ENCODE data around the gene FMNL2.

The FMNL2 gene

DNA sequence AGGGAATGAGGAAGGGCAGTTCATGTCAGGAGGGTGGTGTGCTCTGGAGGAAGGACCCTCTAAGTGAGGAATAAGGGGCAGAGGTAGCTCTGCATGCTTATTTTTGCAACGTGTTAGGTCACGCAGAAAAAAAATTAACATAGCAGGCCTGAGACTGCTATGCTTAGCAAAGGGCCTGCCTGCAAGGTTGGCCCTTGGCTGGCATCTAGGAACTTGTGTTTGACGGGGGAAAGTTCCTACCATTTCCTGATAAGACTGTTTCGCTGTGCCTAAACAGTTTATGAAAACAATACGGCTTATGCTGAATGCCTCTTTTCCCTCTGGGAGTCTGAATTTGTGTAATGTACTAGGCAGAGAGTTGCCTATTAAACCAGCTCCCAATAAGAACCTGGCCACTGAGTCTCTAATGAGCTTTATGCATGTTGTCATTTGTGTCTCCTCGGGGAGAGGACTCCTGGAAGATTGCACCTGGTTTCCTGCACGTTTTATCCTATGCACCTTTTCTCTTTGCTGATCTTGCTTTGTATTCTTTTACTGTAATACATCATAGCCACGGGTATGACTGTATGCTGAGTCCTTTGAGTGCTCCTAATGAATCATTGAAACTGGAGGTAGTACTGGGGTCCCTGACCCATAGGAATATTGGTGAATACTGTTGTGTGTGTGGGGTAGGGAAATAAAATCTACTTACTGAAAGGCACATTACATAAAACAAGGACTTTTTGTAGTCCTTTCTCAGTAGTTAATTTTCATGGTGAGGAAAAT is 213.3 kb downstream of the FMNL2 start:
- intact Hi-C loops (cut with DNase I), result no loop called here
- no peak for DNase-seq

DNA sequence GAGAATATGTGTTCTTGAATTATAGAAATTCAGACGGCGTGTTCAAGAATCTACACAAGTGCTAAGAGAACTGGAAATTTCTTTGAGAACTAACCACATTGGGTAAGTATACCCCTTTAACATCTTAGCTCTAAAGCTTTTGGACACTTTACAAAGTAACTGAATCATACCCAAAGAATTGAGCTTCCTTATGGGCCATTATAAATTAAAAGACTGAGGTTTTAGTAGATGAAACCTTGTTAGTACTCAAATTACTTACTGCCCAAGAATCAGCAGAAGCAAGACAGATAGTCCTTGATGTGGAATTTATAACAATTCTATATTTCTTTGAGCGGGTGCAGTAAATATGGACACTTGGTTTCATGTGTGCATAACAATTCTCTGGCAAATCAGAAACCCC is 214.0 kb downstream of the FMNL2 start:
- intact Hi-C loops (cut with DNase I), result no loop called here
- DNase-seq, result no peak

DNA sequence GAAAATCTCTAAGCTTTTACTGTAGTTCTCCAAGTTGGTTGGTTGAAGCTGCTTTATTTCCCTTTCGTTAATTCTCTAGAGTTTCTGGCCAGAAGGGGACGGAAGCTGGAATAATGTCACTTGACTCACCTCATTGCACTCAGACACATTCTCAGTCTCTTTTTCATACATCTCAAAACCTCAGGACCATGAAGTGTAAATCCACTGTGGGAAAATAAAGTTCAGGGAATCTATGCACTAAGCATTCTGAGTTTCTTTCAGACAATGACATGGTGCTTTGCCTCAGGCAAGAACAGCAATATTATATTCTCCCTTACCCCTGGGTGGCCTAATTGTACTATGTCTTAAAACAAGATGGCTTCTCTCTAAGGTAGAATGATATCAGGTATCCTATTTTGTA is 214.4 kb downstream of the FMNL2 start:
- intact Hi-C loops (cut with DNase I), result no loop called here
- no peak for DNase-seq

- DNase-seq, result no peak
- intact Hi-C loops (cut with DNase I), result no loop called here
These were observed 215.4 kb downstream of the FMNL2 start for GRCh38 chr2:152550386-152550785.

GRCh38 chr2:152552888-152553287 is 217.9 kb downstream of the FMNL2 start:
- intact Hi-C loops (cut with DNase I), result no loop called here

DNA sequence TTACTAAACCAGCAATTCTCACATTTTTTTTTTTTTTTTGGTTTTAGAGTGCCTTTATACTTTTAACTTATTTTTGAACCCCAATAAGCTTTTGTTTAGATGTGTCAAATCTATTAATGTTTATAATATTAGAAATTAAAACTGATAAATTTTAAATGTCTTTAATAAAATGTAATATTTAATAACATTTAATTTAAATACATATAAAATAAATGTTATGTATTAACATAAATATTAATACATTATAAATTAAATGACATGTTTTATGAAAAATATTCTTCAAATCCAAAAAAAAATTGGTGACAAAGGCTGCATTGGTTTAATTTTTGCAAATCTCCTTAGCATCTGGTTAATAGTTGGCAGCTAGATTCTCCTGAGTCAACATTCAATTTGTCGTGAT is 218.5 kb downstream of the FMNL2 start:
- DNase-seq, result no peak
- intact Hi-C loops (cut with DNase I), result no loop called here

More at GRCh38 chr2:152552888-152553287, 217.9 kb downstream of the FMNL2 start:
- no peak for DNase-seq

- DNase-seq, result no peak
- intact Hi-C loops (cut with DNase I), result no loop called here
These were observed 220.1 kb downstream of the FMNL2 start for GRCh38 chr2:152555048-152555447.

GRCh38 chr2:152556506-152556905 is 221.5 kb downstream of the FMNL2 start:
- DNase-seq, result no peak
- intact Hi-C loops (cut with DNase I), result no loop called here

DNA sequence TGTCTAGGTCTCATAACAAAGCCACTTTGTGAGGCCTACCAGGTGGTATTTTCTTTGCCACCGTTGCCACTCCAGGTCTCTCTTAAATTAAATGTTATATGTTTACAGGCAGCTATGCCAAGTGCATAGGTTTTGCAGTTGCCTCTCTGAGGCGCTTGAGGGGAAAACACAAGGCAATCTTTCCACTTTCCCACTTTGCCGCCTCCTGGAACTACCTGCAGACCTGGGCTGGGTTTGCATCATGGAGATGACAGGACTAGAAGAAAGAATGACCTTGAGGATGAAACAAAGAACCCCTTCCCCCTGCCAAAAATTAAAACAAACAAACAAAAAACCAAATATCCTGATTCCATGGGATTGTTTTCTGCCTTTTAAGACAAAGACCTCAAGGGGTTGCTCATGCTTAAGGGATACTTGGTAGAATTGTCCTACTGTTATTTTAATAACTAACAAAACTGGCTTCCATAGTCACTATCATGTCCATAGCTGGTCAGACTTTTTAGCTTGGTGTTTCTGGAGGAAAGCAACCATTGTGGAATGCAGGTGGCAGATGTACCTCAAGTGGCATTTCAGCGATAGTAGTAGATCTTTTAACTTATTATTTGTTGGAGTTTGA is 222.4 kb downstream of the FMNL2 start:
- DNase-seq, result no peak
- intact Hi-C loops (cut with DNase I), result no loop called here

DNA sequence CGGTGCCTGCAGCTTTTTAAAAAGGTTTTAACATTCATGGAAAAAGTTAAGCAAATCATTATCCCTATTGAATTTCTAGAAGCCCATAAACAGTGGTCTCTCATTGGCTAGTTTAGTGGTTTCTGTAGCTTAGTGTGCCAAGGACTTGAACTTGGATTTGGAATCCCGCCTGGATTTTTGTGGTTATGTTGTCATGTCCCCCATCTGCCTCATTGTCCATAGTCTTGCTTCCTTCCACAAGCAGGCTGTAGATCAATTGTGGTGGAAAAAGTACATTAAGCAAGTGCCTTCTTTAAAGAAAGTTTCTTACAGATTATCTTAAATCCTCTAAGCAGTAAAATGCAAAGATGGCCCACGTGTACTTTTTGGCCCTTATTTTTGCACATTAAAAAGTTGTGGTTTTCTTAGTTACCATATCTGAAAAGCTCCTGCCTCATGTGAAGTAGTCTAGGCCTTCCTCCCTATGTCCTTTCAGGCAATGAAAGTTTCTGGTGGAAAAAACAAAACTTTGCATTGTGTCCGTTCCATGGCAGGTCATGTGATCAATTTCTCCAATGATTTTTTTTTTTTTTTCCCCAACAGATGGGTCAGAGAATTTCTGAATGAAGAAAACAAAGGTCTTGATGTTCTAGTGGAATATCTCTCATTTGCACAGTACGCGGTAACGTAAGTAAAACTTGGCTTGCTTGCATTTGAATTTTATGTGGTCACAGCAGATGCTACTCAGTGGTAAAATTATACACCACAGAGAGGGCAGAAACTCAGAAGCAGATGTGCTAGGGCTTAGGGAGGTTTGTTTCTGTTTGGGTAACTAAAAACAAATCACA is 223.4 kb downstream of the FMNL2 start:
- intact Hi-C loops (cut with DNase I), result no loop called here
- DNase-seq, result peak in 2 of 42 donors; percentile 37 to 66

DNA sequence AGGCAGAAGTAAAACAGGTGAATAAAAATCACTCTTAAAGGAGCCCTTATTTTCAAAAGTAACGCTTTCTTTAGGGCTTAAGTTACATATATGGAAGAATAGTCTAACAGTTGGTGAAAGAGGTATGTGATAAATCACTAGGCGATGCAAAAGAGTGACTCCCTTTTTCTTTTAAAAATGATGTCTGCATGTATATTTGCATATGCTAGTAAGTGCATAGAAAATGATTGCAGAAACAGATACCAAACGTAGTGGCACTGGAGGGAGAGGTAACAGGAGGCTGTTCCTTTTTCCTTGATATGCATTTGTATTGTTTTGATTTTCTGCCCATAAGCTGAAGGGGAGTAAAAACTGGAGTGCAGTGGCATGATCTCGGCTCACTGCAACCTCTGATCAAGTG is 224.0 kb downstream of the FMNL2 start:
- no peak for DNase-seq
- intact Hi-C loops (cut with DNase I), result no loop called here

DNA sequence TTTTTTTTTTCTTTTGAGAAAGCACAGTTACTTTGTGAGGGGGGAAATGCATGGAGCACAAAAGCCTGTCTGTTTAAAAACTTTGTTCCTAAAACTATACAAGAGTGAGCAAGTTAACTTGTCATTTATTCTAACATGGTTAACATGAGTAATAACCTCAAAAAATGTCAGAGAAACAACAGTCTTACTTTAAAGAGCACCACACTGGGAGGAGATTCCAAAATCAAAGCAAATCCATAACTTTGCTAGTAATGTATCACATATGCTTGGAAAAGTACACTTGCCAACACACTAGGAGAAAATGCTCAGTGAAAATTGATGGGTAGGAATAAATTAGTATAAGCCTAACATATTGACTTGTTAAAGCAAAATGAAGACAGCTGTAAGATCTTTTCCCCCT is 225.2 kb downstream of the FMNL2 start:
- no peak for DNase-seq
- intact Hi-C loops (cut with DNase I), result loop anchor here (10.0 kb wide), 1 partner anchor 65 kb away; no protein-coding TSS in a partner anchor

DNA sequence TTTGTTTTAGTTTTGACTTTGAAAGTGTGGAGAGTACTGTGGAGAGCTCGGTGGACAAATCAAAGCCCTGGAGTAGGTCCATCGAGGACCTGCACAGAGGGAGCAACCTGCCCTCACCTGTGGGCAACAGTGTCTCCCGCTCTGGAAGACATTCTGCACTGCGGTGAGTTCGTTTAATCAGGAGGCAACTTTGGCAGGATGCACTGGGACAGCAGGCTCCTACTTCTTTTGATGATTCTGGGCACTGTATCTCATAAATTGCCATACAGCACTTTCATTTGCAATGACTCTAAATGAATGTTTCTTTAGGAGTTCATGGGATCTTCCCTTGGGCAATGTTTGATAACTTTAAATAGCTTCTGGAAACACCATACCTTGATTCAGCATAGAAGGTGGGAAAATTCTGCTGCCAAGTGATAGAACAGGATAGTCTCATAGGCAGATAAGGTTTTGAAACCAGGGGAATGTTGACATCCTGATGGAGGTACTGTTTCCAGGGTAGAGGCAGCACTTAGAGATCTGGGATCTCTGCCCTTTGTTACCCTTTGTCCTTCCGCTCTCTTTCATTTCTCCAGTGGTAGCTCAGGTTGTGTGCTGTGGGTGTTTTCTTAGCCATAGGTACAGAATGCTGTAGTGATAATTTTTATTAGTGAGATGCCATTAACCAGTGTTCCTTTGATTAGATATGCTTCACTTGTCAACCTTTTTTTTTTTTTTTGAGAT is 226.1 kb downstream of the FMNL2 start:
- intact Hi-C loops (cut with DNase I), result loop anchor here (10.0 kb wide), 1 partner anchor 64 kb away; no protein-coding TSS in a partner anchor
- no peak for DNase-seq

DNA sequence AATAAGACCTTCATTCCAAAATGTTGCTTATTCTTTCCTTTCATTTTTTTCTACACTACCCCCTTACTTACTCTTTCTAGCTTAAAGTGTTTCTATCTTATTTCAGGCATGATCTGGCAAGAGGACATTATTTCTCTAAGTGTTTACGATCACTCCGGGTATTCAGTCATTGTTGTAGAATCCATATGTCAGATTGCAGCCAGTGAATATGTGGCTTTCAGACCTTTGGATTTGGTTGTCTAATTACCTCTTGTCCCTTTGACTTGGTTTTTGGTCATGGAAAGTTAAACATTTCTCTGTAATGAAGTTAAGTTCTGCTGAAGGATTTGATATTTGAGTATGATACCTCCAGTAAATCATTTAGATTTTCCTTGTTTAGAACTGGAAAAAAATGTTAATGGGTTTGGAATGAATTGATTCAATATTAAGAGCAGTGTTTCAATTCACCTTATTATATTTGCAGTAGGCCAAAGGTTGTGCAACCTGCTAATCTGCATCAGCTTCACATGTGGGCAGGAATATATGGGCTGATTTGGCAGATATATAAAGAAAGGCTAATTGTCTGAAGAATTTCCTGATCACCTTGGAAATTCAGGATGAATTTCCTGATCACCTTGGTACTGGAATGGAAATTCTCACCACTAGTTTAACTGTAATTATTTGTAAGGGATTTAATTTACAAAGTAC is 227.4 kb downstream of the FMNL2 start:
- DNase-seq, result no peak
- intact Hi-C loops (cut with DNase I), result loop anchor here (10.0 kb wide), 1 partner anchor 62 kb away; no protein-coding TSS in a partner anchor

- intact Hi-C loops (cut with DNase I), result loop anchor here (10.0 kb wide), 1 partner anchor 61 kb away; no protein-coding TSS in a partner anchor
- no peak for DNase-seq
These were observed 228.8 kb downstream of the FMNL2 start for GRCh38 chr2:152563764-152564163.

DNA sequence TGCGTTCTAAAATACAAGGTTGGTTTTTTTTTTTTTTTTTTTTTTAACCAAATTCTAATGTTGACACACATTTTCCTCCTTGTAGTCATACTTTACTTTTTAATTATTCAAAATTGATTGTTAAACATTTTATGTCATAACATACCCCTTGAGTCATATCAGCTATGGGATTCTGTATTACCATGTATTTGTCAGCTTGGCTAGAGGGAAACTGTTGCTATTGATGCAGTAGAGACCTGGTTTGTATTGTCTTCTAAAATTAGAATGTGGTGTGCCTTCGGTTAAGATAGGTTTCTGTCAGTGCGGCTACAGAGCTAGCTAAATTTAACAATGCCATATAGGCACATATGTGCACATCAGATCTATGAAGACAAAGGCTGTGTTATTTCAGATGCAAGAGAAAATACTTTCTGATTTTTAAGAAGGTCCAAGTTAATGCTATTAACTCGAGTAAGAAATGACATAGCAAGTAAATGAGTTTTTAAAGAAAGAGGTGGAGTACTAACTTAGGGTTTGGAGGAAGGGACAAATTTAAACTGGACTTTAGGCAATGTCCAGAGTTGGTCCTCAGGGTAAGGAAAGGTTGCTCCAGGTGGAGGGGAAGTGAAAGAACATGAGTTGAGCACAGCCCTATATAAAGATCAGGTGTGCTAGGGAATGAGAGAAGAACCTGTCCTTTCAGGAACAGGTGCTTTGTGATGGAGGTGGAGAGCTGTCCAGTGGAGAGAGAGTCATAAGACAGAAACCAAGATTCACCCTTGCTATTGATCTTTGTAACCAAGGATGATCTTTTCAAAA is 230.0 kb downstream of the FMNL2 start:
- intact Hi-C loops (cut with DNase I), result loop anchor here (10.0 kb wide), 1 partner anchor 60 kb away; no protein-coding TSS in a partner anchor

GRCh38 chr2:152565884-152566727 is 231.1 kb downstream of the FMNL2 start:
- intact Hi-C loops (cut with DNase I), result loop anchor here (10.0 kb wide), 1 partner anchor 59 kb away; no protein-coding TSS in a partner anchor
- DNase-seq, result no peak

More for the DNA sequence above, 230.0 kb downstream of the FMNL2 start:
- no peak for DNase-seq

All from head of caudate nucleus (tissue), 42 donors.